ENCODE results near the gene FN1.

DNA sequence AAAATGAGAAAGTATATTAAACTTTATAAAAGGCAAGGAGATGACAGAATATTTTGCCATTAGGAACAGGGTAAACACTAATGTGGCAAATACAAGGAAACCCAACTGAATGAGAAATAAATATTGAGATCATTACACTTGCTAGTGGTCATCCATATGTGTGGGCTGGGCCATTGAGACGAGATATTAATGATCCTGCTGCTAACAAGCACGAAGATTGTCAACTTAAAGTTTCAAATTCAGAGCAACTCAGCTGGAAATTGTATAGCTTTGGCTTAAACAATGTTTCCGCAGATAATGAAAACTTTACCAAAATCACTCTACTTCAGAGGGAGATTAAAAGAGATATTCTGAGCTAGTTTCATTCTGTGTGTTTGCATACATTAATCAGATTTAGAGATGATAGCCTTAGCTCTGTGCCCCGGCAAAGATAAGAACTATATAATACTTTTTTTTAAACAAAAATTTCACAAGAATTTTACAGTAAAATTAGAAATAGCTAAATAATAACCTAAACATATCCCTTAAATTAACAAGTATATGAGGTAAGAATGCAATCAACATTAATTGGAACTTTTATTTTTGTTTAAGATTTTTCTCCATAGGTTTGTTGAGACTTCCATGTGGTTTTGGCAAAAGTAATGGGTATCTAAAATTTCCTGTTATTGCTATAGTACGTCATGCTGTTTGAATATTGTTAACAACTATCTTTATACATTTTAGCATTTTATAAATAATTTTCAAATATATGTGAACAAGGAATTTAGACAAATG is 40.0 kb downstream of the FN1 start:
- TF ChIP-seq EZH2 (IDR thresholded peaks at IDR 0.05; ENCODE audit: borderline replicate concordance, low read depth, low read length, severe bottlenecking) = no peak
- TF ChIP-seq, protein P1, sequence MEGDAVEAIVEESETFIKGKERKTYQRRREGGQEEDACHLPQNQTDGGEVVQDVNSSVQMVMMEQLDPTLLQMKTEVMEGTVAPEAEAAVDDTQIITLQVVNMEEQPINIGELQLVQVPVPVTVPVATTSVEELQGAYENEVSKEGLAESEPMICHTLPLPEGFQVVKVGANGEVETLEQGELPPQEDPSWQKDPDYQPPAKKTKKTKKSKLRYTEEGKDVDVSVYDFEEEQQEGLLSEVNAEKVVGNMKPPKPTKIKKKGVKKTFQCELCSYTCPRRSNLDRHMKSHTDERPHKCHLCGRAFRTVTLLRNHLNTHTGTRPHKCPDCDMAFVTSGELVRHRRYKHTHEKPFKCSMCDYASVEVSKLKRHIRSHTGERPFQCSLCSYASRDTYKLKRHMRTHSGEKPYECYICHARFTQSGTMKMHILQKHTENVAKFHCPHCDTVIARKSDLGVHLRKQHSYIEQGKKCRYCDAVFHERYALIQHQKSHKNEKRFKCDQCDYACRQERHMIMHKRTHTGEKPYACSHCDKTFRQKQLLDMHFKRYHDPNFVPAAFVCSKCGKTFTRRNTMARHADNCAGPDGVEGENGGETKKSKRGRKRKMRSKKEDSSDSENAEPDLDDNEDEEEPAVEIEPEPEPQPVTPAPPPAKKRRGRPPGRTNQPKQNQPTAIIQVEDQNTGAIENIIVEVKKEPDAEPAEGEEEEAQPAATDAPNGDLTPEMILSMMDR (IDR thresholded peaks at IDR 0.05; ENCODE audit: borderline replicate concordance, extremely low read depth, low read length, poor library complexity, severe bottlenecking) = no peak
